A549 (cell line): ENCODE measurements around the gene IFI27L1.

Experiments used
- HOXB13 ChIP-seq: fragments of 250-450 bp; sonication (Bioruptor Pico); IDR thresholded peaks from 2 replicates; pipeline ENCODE4 v1.5.0; 2020; ENCODE audit warnings: low read depth, mild to moderate bottlenecking, moderate library complexity
- JUN ChIP-seq, 2 experiments: fragments of >200 bp; sonication (Bioruptor Twin); formaldehyde crosslinking; IDR thresholded peaks; 2 replicates in 1 of 2; 3 replicates in 1 of 2; pipeline ENCODE4 v1.6.1; 2016 to 2017
- PHF8 ChIP-seq: fragments of 200-600 bp; sonication (generic); IDR thresholded peaks from 2 replicates; pipeline ENCODE4 v1.6.1; 2016; ENCODE audit warnings: low read depth, mild to moderate bottlenecking, antibody characterized with exemption, moderate library complexity, borderline replicate concordance
- POLR2A ChIP-seq: IDR thresholded peaks from 2 replicates; pipeline ENCODE4 v1.6.1; 2012; ENCODE audit warnings: mild to moderate bottlenecking, low read length
- RFX5 ChIP-seq: fragments of 450-650 bp; IDR thresholded peaks from 2 replicates; pipeline ENCODE4 v1.7.1; 2014; ENCODE audit warnings: antibody characterized with exemption, mild to moderate bottlenecking, moderate library complexity
- RNF2 ChIP-seq: fragments of 200-600 bp; sonication (generic); IDR thresholded peaks from 2 replicates; pipeline ENCODE4 v1.6.1; 2016; ENCODE audit warnings: low read depth, mild to moderate bottlenecking, antibody characterized with exemption, moderate library complexity, borderline replicate concordance
- TFCP2L1 ChIP-seq: fragments of 250-450 bp; sonication (Bioruptor Pico); IDR thresholded peaks from 2 replicates; pipeline ENCODE4 v1.5.0; 2021; ENCODE audit warnings: mild to moderate bottlenecking
- TF ChIP-seq, protein P1 (sequence below): fragments of 150-350 bp; IDR thresholded peaks from 2 replicates; pipeline ENCODE4 v1.6.1; 2014; ENCODE audit warnings: low read depth, mild to moderate bottlenecking, low read length
- TF ChIP-seq, protein P2 (sequence below): fragments of >200 bp; sonication (Bioruptor Twin); formaldehyde crosslinking; IDR thresholded peaks from 3 replicates; pipeline ENCODE4 v1.5.1; 2016
- TF ChIP-seq, protein P3 (sequence below): IDR thresholded peaks from 2 replicates; pipeline ENCODE4 v1.6.1; 2012

DNA sequence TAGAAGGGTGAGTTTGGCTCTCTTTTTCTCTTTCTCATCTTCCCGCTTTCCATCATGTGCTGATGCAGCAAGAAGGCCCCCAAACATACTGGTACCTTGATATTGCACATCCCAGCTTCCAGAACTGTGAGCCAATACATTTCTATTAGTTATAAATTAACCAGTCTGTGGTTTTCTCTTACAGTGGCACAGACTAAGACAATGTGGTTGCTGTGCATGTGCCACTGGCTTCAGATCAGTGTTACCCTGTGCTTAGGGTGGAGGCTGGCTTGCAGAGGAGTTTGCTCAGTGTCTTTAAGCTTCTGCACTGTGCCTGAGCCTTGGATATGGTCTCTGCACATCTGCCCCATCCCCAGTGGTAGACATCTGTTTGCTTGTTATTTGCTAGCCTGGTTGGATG is 42.8 kb downstream of the IFI27L1 start:
- TF ChIP-seq POLR2A (no peak), JUN (IDR thresholded peaks at IDR 0.05) (no peak), HOXB13 (no peak), RNF2 (no peak), TFCP2L1 (CRISPR knock-in tag) (no peak), PHF8 (no peak), RFX5 (no peak)
- TF ChIP-seq, protein P1, sequence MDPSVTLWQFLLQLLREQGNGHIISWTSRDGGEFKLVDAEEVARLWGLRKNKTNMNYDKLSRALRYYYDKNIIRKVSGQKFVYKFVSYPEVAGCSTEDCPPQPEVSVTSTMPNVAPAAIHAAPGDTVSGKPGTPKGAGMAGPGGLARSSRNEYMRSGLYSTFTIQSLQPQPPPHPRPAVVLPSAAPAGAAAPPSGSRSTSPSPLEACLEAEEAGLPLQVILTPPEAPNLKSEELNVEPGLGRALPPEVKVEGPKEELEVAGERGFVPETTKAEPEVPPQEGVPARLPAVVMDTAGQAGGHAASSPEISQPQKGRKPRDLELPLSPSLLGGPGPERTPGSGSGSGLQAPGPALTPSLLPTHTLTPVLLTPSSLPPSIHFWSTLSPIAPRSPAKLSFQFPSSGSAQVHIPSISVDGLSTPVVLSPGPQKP, result no peak
- TF ChIP-seq, protein P2, sequence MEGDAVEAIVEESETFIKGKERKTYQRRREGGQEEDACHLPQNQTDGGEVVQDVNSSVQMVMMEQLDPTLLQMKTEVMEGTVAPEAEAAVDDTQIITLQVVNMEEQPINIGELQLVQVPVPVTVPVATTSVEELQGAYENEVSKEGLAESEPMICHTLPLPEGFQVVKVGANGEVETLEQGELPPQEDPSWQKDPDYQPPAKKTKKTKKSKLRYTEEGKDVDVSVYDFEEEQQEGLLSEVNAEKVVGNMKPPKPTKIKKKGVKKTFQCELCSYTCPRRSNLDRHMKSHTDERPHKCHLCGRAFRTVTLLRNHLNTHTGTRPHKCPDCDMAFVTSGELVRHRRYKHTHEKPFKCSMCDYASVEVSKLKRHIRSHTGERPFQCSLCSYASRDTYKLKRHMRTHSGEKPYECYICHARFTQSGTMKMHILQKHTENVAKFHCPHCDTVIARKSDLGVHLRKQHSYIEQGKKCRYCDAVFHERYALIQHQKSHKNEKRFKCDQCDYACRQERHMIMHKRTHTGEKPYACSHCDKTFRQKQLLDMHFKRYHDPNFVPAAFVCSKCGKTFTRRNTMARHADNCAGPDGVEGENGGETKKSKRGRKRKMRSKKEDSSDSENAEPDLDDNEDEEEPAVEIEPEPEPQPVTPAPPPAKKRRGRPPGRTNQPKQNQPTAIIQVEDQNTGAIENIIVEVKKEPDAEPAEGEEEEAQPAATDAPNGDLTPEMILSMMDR, result no peak
- TF ChIP-seq, protein P3, sequence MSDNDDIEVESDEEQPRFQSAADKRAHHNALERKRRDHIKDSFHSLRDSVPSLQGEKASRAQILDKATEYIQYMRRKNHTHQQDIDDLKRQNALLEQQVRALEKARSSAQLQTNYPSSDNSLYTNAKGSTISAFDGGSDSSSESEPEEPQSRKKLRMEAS, result no peak
